SK-N-SH (cell line): ENCODE data around the gene ATP1A2. TPM values are rescaled to one million over a fixed set of nuclear protein-coding genes. Genes with fewer than 3 reads are reported as not detected.

ENCODE experiments used
- CTCF ChIA-PET: fragments of 300-600, 350-600 bp; formaldehyde crosslinking; extraction: SDS; loops from one replicate; lab custom pipeline; 2021; lab: Yijun Ruan, JAX
- POLR2A ChIA-PET: fragments of 350-600 bp; sonication (Branson Sonifier 250); formaldehyde crosslinking; extraction: SDS; loops from one replicate; lab custom pipeline; 2020; ENCODE audit warnings: antibody characterized with exemption, inconsistent platforms; lab: Yijun Ruan, JAX
- DNase-seq: peaks from one replicate; pipeline ENCODE4 v3.0.0; 2012
- H2AFZ ChIP-seq: fragments of 200-600 bp; sonication (generic); 2 replicates; pipeline ENCODE4 v1.8.1; 2016; ENCODE audit warnings: antibody characterized with exemption, mild to moderate bottlenecking, low read depth
- H3F3A ChIP-seq: fragments of 200-600 bp; sonication (generic); replicated peaks from 2 replicates; pipeline ENCODE3; 2016; ENCODE audit warnings: antibody characterized with exemption, mild to moderate bottlenecking; ENCODE audit not compliant: insufficient read depth
- H3K27ac ChIP-seq, 2 experiments: fragments of 200-500 bp in 1 of 2; fragments of 200-600 bp in 1 of 2; sonication (Bioruptor generic) in 1 of 2; sonication (generic), shearing (Covaris generic) in 1 of 2; 2 replicates each; pipeline versions ENCODE4 v1.5.1 to v1.6.1; 2014 to 2016; ENCODE audit warnings: low read depth in 2 of 2, inconsistent platforms in 1 of 2, low read length in 1 of 2, mild to moderate bottlenecking in 1 of 2, mixed read lengths in 1 of 2
- H3K27me3 ChIP-seq: fragments of 200-600 bp; sonication (generic), shearing (Covaris generic); 2 replicates; pipeline ENCODE4 v1.6.1; 2016; ENCODE audit warnings: mixed run types; ENCODE audit not compliant: insufficient read depth
- H3K36me3 ChIP-seq, 2 experiments: fragments of 200-500 bp in 1 of 2; fragments of 200-600 bp in 1 of 2; sonication (Bioruptor generic) in 1 of 2; sonication (generic) in 1 of 2; replicated peaks in 1 of 2; 2 replicates each; pipeline versions ENCODE3 to v1.5.1; 2014 to 2016; ENCODE audit warnings: low read length in 1 of 2, mild to moderate bottlenecking in 1 of 2; ENCODE audit not compliant: insufficient read depth in 2 of 2, control insufficient read depth in 1 of 2
- H3K4me1 ChIP-seq, 2 experiments: fragments of 200-500 bp in 1 of 2; fragments of 200-600 bp in 1 of 2; sonication (Bioruptor generic) in 1 of 2; sonication (generic), shearing (Covaris generic) in 1 of 2; 2 replicates each; pipeline versions ENCODE4 v1.5.1 to v1.6.1; 2014 to 2016; ENCODE audit warnings: low read depth in 1 of 2, low read length in 1 of 2, mixed run types in 1 of 2; ENCODE audit not compliant: insufficient read depth in 2 of 2, control insufficient read depth in 1 of 2
- H3K4me2 ChIP-seq: fragments of 200-600 bp; sonication (generic), shearing (Covaris generic); 2 replicates; pipeline ENCODE4 v1.6.1; 2017; ENCODE audit warnings: mixed run types
- H3K4me3 ChIP-seq, 2 experiments: fragments of 200-500 bp in 1 of 2; fragments of 200-600 bp in 1 of 2; sonication (Bioruptor generic) in 1 of 2; sonication (generic), shearing (Covaris generic) in 1 of 2; 2 replicates each; pipeline versions ENCODE4 v1.5.1 to v1.8.1; 2014 to 2016; ENCODE audit warnings: low read depth in 2 of 2, inconsistent platforms in 1 of 2, low read length in 1 of 2, mild to moderate bottlenecking in 1 of 2, mixed read lengths in 1 of 2, moderate library complexity in 1 of 2
- H3K79me2 ChIP-seq: fragments of 200-600 bp; sonication (generic); 2 replicates; pipeline ENCODE4 v1.8.1; 2017; ENCODE audit warnings: mild to moderate bottlenecking; ENCODE audit not compliant: insufficient read depth
- H3K9ac ChIP-seq: fragments of 200-600 bp; sonication (generic); 2 replicates; pipeline ENCODE4 v1.6.1; 2017; ENCODE audit warnings: mixed run types
- H3K9me2 ChIP-seq: fragments of 200-600 bp; sonication (generic); 2 replicates; pipeline ENCODE4 v1.6.1; 2017; ENCODE audit warnings: mixed run types
- H3K9me3 ChIP-seq: fragments of 200-600 bp; sonication (generic); 2 replicates; pipeline ENCODE4 v1.6.1; 2017; ENCODE audit warnings: mixed run types, mild to moderate bottlenecking, moderate library complexity
- H4K20me1 ChIP-seq: fragments of 200-600 bp; sonication (generic); 2 replicates; pipeline ENCODE4 v1.6.1; 2017; ENCODE audit warnings: mild to moderate bottlenecking, mixed run types; ENCODE audit not compliant: insufficient read depth
- JUND ChIP-seq: IDR thresholded peaks from 2 replicates; pipeline ENCODE4 v1.4.0; 2012
- MXI1 ChIP-seq: IDR thresholded peaks from 2 replicates; pipeline ENCODE4 v1.6.1; 2012; ENCODE audit warnings: mild to moderate bottlenecking, low read depth, low read length, improper control_type of control experiment
- NRF1 ChIP-seq: IDR thresholded peaks from 2 replicates; pipeline ENCODE4 v1.6.1; 2012; ENCODE audit warnings: low read depth, mild to moderate bottlenecking, low read length
- PBX3 ChIP-seq: IDR thresholded peaks from 2 replicates; pipeline ENCODE4; 2012
- TCF12 ChIP-seq: IDR thresholded peaks from 2 replicates; pipeline ENCODE4 v1.4.0; 2012
- TEAD4 ChIP-seq: IDR thresholded peaks from 2 replicates; pipeline ENCODE4 v1.4.0; 2012; ENCODE audit warnings: mild to moderate bottlenecking, borderline replicate concordance; ENCODE audit not compliant: insufficient read depth
- WGBS: methylation state at CpG from one replicate; pipeline ENCODE4 v1.1.6; 2017; ENCODE audit warnings: low lambda C conversion rate; 5-methylcytosine and 5-hydroxymethylcytosine counted together
- polyA plus RNA-seq, 3 experiments: library from polyadenylated mRNA; depleted of rRNA; stranded (reverse); fragments of >200 nt; gene quantifications; 2 replicates each; pipeline ENCODE4 v1.2.3, GENCODE V29; 2012
- TF ChIP-seq, protein P1 (sequence below): IDR thresholded peaks from 2 replicates; pipeline ENCODE4 v1.4.0; 2012; ENCODE audit warnings: low read depth, borderline replicate concordance
- TF ChIP-seq, protein P2 (sequence below): fragments of 200-600 bp; sonication (generic); IDR thresholded peaks from 2 replicates; pipeline ENCODE4 v1.6.1; 2017; ENCODE audit warnings: antibody characterized with exemption, mild to moderate bottlenecking, moderate library complexity

Gene ATP1A2
- polyA plus RNA-seq, 1 of the 3 experiments (the other 2 are of a cell fraction), result 0.07 TPM

DNA sequence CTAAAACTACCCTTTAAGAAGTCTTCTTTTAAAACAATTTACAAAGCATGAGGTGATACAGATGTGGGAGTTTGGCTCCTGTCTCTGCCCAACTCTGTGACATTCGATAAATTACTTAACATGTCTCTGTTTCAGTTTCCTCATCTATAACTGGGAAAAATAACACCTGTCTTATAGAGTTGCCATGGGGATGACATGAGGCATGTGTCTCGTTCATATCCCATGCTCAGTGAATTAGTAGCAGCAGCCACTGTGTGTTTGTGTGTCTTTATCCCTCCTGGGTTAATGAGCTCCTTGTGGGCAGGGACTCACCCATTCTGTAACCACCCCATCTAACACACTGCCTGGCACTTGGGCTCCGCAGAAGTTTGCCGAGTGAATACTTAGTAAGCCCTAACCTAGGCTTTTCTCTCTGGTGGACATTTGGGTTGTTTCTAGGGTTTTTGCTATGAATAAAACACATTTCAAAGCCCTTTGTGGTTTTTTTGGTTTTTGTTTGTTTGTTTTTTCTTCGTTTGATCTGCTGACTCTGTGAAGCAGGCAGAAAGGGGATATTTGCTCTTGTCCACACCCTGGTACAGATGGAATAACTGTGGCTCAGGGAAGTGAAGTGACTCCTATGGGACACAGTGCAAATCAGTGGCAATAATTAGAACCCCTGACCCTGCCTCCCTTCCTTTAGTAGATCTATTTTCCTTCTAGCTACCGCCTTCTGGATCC is 35.0 kb upstream of the ATP1A2 start (continued):
- TF ChIP-seq, protein P1, sequence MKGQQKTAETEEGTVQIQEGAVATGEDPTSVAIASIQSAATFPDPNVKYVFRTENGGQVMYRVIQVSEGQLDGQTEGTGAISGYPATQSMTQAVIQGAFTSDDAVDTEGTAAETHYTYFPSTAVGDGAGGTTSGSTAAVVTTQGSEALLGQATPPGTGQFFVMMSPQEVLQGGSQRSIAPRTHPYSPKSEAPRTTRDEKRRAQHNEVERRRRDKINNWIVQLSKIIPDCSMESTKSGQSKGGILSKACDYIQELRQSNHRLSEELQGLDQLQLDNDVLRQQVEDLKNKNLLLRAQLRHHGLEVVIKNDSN, result no peak
- no peak for TF ChIP-seq PBX3
- TF ChIP-seq, protein P2, sequence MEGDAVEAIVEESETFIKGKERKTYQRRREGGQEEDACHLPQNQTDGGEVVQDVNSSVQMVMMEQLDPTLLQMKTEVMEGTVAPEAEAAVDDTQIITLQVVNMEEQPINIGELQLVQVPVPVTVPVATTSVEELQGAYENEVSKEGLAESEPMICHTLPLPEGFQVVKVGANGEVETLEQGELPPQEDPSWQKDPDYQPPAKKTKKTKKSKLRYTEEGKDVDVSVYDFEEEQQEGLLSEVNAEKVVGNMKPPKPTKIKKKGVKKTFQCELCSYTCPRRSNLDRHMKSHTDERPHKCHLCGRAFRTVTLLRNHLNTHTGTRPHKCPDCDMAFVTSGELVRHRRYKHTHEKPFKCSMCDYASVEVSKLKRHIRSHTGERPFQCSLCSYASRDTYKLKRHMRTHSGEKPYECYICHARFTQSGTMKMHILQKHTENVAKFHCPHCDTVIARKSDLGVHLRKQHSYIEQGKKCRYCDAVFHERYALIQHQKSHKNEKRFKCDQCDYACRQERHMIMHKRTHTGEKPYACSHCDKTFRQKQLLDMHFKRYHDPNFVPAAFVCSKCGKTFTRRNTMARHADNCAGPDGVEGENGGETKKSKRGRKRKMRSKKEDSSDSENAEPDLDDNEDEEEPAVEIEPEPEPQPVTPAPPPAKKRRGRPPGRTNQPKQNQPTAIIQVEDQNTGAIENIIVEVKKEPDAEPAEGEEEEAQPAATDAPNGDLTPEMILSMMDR, result no peak
- no peak for TF ChIP-seq TCF12
- TF ChIP-seq, all 33 proteins: peak for 0

GRCh38 chr1:160081261-160081936 is 34.2 kb upstream of the ATP1A2 start, which contains the start of gene KCNJ9:
Gene KCNJ9 (plus strand): TSS chr1:160081538. CDS start chr1:160084031, 2,493 bp downstream.
- POLR2A ChIA-PET, result interaction anchor here (0.6 to 1.3 kb wide), 3 partner anchors 35 to 180 kb away, joined by 3 read pairs; no protein-coding TSS in a partner anchor
- peak; percentile 94 for DNase-seq
- TF ChIP-seq TEAD4 (no peak), JUND (no peak), NRF1 (no peak), MXI1 (peak; percentile 21; the same call in 1 of the 2 replicates)
- no peak within 1 kb of the TSS for H3K27ac ChIP-seq
- H2AFZ ChIP-seq, result no peak within 1 kb of the TSS
- H3K4me2 ChIP-seq, result peak within 1 kb of the TSS; percentile 21; the same call in 1 of the 2 replicates
- no peaks in the 10 kb centered on the region for H3K79me2 ChIP-seq
- H3K9me3 ChIP-seq, result no peaks in the 10 kb centered on the region
- no peaks in the 10 kb centered on the region for H3F3A ChIP-seq
- H4K20me1 ChIP-seq, result no peaks in the 10 kb centered on the region
- no peaks in the 10 kb centered on the region for H3K9me2 ChIP-seq
- H3K4me1 ChIP-seq, result peaks cover 0 to 15% of the 10 kb centered on the region in 2 experiments; a peak in 1 of 4 replicates
- H3K9ac ChIP-seq, result no peak within 1 kb of the TSS
- no peaks in the 10 kb centered on the region for H3K36me3 ChIP-seq
- H3K4me3 ChIP-seq, result peak within 1 kb of the TSS in 1 of 2 experiments; percentile 29; a peak in 1 of 4 replicates
- peaks cover 30% of the 10 kb centered on the region for H3K27me3 ChIP-seq
- CTCF ChIA-PET, result interaction anchor here (0.7 to 14.2 kb wide), 16 partner anchors 14 to 210 kb away, joined by 3 to 163 read pairs (median 6); partner anchors contain the start of genes IGSF8, PIGM and SLAMF9
- 11% methylated on average over 8 of the region's 14 CpGs for WGBS
